HG03135 (cell line): ENCODE data around the gene COL27A1.

Experiments
- ATAC-seq: cut with Tn5 transposase; IDR thresholded peaks from one replicate; pipeline ENCODE4 v1.9.1; 2021; ENCODE audit warnings: mild to moderate bottlenecking, moderate library complexity; ENCODE audit not compliant: unreplicated experiment

COL27A1 gene

DNA sequence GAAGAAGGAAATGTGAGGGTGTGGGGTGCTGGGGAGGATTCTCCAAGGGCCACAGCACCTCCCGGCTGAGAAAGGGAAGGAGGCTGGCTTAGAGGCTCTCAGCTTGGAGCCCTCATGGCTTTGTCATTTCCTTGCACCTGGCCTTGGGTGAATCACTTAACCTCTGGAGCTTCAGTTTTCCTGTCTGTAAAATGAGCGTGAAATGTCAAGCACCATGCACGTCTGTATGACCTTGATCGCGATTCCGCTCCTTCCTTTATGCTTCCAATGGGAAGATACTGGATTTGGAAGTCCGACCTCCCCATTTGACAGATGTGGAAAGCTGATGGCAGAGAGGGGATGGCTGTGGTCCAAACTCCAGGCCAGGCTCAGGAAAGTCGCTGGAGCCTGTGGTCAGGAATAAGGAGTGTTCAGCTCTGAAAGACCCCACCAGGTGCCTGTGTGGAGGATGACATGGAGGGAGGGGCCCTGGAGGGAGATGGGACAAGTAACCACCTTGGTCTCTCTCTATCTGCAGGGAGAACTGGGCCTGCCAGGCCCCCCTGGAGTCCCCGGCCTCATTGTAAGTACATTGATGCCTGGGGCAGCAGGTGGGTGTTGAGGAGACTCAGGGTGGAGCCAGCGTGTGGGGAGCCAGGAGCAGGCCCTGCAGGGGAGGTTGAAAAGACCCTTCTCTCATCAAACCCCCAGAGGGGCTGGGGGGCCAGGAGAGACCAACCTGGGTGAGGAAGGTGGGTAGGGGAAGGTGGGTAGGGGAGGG lies 66.5 kb downstream of the COL27A1 start:
- ATAC-seq: no peak

DNA sequence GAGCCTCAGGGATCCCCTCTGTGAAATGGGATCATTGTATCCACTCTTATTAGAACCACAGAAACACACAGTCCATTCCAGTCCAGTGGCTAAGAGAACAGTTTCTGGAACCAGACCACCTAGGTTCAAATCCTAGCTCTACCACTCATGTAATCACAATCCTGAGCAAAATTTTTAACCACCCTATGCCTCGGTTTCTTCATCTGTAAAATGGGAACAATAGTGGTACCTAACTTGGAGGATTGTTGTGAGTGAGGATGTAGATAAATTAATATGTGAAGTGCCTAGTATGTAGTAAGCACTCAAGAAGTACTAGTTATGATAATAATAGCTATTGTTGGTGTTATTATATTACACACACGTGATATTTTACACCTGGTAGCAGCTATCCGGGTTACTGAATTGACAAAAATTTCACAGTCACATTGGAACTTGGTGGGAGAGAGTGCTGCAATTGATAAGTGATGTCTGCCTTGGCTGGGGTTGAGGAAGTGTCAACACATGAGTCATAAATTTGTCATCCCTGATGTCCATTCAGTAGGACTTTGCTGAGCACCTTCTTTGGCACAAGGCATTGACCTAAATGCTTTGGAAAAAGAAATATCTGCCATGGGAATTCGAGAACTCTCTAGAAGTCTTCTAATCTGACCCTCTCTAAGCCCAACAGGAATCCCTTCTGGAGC lies 68.4 kb downstream of the COL27A1 start:
- ATAC-seq: no peak

DNA sequence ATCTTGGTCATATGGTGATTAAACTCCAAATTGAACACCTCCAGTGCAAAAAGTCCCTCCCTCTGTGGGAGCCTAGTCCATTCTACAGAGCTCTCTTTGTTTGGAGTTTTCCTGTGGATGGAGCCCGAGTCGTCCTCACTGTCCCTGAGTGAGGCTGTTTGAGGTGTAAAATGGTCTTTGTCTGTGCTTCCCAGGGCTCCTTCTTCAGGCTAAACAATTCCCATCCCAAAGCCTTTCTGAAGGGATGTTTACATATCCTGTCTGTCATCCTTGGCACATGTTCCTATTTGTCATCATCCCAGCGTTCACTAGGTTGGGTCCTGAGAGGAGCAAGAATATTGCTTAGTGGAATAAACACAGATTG lies 68.9 kb downstream of the COL27A1 start:
- no peak for ATAC-seq

DNA sequence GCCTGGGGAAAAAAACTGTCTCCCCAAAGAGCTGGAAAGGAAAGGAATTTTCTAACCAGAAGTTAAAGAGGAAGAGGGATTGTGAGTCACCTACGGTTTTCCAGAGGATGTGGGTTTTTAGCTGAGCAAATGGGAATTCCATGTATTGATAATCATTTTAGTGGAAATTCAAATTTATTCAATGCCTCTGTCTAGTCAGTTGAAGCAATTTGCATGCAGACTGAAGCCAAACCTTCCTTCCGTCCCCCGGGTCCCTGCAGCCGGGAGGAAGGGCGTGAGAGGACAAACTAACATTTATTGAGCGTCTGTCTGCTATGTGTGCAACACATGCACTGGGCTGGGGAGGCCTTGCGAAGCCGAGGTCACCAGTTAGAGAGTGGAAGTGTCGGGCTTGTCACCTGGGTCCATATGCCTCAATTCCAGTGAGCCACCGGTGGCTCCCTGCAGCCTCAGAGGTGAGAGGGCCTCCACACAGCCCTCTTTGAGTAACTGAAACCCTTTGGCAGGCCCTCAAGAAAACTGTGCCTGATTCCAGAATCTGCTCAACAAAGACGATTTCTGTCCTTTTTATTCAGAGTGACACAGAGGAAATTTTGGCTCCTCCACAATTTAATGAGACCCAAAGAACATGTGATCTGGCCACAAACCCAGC lies 70.3 kb downstream of the COL27A1 start:
- ATAC-seq: no peak

DNA sequence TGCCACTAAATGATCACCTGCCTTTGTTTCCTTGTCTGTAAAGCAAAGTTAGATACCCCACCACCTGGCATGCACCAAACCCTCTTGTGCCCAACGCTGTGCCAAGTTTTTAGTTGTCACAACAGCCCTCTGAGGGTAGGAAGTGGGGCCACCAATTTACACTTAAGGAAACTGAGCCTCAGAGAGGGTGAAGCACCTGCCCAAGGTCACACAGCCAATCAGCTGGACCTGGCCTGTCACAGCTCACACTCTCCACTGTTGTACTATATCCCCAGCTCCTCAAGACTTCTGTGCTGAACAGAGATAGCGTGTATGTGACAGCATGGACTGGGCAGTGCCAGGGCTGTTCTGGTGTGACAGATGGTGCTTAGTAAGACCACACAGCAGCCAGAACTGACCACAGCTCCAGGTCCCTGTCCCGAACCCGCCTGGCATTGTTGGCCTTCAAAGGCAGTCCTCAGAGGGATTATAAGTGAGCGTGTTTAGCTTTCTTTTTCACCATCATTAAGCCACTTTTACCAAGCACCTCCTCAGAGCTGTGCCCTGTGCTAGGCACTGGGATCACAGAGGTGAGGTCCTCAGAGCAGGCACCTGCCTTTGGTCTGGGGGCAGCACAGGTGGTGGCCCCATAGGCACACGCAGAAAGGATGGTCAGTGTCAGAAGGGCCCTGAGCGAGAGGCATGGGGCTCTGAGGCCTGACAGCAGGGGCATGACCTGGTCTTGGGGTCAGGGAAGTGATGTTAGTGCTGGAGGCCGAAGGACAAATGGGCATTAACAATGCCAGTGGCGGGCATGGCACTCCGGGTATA lies 71.1 kb downstream of the COL27A1 start:
- no peak for ATAC-seq

DNA sequence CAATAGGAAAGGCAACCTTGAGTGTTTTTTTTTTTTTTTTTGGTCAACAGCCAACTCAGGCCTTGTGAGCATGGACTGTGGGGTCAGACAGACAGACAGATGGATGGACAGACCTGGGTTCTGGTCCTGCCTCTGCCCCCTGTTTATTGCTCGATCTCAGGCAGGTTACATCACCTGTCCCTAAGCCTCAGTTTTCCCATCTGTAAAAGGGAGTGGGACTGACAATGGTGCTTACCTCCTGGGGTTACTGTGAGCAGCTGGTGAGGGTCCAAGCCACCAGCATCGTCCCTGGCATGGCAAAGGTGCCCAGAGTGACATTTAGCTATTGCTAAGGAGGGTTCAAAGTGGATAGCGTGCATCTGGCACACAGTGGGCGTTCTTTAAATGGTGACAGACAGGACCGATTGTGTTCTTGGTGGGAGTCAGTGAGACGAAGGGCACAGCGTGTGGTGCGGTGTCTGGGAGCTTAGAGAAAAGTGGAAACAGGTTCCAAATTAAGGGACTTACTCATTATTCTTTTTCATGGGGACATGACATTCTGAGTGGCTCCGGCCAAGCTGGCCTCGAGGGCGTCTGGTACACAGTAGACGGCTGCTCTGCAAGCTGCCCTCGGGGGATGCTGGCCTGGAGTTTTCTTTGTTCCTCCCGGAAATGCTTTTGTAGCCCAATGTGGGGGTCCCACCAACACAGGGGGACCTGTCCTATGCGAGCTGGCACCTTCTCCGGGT lies 72.1 kb downstream of the COL27A1 start:
- no peak for ATAC-seq

DNA sequence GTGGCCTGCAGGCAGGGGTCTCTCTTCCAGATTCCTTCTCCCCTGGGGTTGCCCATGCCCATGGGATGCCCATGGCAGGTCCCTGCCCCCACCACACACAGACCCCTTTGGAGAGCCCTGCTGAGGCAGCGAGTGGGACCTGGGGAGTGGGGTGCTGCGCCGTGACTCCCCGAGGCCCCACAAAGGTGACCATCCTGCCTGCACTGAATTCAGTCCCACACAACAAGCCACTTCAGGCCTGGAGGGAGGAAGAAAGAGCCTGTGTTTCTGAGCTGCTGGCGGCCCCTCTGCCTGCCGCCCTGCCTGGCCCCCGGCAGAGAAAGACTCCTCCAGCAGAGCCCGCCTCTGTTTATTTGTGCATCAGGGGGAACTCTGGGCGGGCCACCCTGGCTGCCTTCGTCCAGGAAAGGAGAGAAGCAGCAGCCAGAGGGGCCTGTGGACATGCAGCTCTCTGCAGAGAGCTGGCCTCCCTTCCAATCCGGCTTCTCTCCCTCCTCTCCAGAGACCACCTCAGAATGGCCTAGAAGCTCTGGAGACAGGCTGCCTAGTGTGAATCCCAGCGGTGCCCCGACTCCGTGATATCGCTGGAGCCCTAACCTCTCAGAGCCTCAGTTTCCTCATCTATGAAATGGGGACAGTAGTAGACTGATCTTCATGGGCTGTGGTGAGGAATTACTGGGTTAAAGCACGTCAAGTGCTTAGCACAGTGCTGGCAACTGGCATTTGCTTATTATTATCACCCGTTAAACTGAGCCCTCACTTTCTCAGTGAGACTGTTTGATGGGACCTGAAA lies 72.9 kb downstream of the COL27A1 start:
- no peak for ATAC-seq

DNA sequence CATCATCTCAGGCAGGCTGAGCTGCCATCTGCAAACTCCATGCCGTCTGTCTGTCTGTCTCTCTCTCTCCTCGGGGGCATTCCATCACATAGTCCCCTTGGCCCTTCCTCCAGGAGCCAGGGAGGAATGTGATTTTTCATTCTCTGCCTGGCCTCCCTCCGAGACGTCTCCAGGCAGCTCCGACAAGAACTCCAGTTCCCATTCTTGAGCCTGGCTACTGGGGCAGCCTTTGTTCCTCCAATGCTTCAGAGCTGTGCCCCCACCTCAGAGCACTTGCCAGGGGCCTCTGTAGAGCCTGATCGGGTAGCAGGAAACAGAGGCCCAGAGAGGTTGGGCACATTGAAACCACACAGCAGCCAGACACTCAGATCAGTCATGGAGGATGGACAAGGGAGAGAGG lies 74.0 kb downstream of the COL27A1 start:
- ATAC-seq: no peak

DNA sequence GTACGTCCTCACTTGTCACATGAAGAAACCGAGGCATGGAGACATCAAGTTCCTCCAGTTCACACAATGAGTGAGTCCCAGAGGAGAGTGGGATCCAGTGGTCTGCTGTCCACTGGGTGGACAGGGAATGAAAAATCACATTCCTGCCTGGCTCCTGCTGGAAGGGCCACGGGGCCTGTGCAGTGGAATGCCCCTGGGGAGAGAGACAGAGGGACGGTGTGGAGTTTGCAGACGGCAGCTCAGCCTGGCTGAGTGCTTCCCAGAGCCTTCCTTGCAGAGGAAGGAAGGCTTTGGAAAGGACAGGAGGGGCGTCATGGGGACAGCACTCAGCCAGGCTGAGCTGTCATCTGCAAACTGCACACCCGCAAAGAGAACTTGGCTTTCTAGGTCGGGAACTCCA lies 74.7 kb downstream of the COL27A1 start:
- no peak for ATAC-seq

DNA sequence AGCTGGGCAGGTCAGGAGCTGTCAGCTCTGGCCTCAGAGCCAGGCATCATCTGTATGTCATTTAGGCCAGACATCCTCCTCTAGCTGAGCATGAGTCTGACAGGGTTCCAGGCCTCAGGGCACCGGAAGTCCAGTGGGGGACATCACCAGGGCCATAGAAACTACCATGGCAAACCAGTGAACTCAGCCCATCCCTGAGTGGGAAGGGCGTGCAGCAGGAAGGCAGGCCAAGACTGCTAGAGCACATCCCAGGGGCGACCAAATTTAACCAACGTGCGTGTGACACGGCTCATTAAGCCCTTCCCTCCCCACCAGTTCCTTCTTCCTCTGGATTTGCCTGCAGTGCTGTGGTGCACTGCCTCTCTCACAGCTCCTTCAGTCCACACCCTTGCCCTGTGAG lies 75.9 kb downstream of the COL27A1 start:
- no peak for ATAC-seq

DNA sequence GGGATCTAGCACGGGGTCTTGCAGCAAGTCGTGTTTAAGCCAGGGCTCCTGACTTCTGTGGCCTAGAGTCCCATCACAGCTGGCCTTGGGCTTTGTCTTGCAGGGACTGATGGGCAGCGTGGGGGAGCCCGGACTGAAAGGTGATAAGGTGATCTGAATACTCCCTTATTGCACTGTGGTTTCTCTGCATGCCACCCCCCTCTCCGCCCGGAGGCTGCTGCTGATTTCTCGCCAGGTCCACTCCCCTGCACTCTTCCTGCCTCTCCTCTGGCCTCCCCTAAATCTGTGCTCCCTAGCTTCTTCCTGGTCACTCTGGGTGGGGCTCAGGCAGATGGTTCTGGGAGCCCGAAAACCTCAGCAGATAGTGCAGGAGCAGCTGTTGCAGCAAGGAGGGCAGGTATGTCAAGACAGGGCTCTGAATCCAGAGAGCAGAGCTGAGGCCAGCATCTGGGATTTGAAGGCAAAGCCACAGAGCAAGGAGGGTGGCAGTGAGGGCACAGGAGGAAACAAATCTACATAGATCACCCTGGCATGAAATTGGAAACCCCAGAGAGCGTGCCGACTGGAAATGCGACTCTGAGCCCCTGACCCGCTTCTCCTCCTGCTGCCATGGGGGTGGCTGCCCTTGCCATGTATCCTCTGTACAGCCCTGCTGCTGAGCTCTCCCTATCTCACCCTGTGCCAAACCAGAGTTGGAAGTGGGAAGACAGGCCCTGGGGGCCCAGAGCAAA lies 76.5 kb downstream of the COL27A1 start:
- no peak for ATAC-seq

DNA sequence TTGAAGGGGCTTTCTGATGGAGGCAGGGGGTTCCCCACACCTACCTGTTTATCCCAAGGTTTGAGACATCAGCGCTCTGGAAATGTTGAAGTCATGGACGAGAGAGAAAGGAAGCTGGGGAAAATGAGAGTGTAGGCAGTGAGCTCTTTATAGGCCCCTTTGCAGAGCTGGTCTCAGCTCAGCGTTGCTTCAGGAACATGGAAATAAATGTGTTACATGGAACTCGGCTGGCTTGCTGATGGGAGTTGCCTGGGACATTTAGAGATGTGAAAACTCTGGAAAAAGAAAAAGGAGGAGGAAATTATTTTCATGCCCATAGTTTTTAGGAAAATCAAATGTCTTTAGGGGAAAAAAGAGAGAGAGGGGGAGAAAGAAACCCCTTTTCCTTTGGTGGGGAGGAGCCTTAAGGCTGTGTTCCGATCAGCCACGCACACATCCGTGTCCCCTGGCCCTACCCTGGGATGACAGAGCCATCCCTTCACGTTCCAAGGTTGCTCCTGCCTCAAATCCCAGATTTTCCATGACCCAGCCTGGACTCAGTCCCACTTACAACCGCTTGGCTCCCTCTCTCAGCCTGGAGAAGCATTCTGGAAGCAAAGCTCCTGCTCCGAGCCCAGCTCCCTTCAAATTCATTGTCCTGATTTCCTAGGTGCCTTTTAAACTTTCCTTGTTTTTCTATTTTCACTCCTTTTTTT lies 78.3 kb downstream of the COL27A1 start:
- ATAC-seq: no peak

DNA sequence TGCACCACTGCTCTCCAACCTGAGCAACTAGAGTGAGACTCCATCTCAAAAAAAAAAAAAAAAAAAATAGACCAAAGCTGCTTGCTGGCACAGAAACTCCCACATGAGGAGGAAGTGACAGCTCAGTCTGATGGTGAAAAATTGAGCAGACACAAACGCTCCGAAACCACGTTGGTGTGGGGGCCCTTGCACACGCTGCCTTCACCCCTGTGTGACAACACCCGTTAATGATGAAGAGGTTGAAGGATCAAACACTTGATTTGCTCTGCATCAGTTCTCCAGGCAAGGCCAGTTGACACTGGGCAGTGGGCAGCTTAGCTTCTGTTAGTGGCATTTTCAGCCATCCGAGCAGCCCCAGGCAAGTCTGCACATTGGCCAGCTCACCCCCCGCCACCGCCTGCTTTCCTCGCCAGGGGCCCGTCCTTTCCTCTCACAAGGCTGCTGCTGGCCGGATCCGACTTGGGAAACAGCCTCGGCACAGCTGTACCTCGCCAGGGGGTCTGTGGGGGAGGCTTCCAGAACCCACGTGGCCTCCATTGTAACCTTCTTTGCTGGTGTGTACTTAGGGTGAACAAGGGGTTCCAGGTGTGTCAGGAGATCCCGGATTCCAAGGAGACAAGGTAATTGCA lies 79.8 kb downstream of the COL27A1 start:
- ATAC-seq: no peak

DNA sequence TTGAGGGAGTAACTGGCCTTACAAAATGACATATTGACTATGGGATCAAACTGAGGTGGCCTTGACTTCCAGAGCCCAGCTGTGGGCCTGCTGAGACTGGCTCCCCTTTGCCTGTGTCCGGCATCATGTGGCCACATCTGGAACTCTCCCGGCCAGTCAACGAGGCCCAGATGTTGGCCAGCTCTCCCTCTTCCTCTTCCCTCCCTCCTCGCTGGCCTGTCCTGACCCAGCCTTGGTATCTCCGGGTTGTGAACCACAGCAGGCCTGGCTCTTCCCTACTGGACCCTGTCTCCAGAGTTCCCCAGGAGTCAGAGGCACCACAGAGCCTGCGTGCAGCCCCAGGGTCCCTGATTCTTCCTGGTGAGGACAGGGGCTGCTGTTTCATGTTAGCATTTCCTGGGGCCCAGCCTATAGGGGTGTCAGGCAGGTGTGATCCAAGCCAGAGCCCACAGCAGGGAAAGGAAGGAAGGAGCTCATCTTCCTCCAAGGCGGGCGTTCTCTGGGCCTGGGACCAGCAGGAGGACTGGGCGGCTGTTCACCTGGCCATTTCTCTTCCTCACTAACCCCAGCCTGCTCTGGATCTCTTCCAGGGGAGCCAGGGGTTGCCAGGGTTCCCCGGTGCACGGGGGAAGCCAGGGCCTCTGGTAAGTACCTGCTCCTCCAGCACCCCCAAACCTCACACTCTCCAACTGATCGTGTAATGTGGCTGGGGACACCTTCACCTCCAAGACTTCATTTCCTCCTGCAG lies 81.2 kb downstream of the COL27A1 start:
- ATAC-seq: no peak

DNA sequence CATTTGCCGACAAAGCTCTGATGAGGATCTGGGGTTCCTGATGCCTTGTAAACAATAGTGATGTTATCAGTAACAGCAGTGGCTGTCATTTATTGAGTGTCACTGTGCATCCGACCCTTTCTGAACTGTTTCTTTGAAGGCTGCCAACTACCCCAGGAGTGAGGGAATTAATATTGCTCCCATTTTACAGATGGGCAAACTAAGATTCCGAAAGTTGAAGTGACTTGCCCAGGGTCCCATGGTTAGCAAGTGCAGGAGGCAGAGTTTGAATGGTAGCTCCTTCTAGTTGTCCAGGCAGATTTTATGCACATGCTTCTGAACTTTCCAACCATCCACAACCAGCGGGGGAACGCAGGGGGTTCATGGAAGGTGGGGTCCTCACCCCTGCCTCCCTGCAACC lies 81.9 kb downstream of the COL27A1 start:
- ATAC-seq: no peak

DNA sequence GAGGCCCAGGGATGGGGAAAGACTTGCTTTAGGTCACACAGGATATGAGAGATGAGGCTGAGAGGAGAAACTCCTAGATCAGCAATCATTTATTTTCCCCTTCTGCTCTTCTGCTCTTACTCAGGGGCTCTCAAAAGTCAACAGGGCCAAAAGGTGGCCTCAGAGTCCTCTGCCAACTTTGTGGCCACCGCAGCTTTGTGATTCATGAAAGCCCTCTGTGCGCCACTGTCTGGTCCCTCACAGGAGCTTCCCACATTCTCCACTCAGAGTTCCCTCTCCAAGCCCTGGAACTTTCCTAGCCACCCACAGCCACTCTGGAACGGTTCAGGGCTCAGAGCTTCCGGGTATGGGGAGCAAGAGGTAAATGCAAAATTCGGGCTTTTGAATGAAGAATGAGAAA lies 82.4 kb downstream of the COL27A1 start:
- ATAC-seq: no peak

DNA sequence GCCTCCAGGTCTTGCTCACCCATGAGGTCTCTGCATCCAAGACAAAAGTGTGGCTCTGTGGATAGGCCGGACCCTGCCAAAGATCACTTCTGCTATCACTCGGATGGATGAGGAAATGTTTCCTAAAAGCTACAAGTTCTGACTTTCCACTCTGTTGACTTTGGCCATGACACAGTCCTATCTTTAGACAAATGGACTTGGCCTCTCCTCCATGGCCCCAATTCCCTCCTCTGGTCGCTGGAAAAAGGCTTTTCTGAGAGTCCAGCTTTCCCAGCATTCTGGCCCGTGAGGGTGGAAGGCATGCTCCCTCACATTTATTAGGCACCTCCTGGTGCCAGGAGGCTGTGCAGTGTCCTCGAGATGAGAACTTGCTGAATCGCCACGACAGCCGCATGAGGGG lies 83.1 kb downstream of the COL27A1 start:
- ATAC-seq: no peak
